A549 (cell line): Measurements from ENCODE around the gene FBN3. TPM values are rescaled to one million over a fixed set of nuclear protein-coding genes. Genes with fewer than 3 reads are reported as not detected.

Experiments used
- ATAC-seq, 2 experiments: fragments of 200-7000 bp in 1 of 2; fragments of >200 bp in 1 of 2; cut with Nextera tagmentation in 1 of 2; cut with Tn5 transposase in 1 of 2; 3 replicates each; pipeline versions ENCODE4 v1.8.0 to v1.9.1; 2018 to 2020; ENCODE audit warnings: mild to moderate bottlenecking in 1 of 2, moderate library complexity in 1 of 2
- CTCF ChIA-PET: fragments of 300-600 bp; sonication (Branson Sonifier 250); formaldehyde crosslinking; extraction: SDS; loops from one replicate; lab custom pipeline; 2021; ENCODE audit warnings: antibody characterized with exemption, inconsistent platforms; lab: Yijun Ruan, JAX
- POLR2A ChIA-PET: fragments of 350-600 bp; formaldehyde crosslinking; extraction: SDS; loops from one replicate; lab custom pipeline; 2021; ENCODE audit warnings: antibody characterized with exemption, inconsistent platforms; lab: Yijun Ruan, JAX
- DNase-seq, 2 experiments: peaks; one replicate each; pipeline versions ENCODE4 v3.0.0 to v3.0.0-alpha.2; 2011 to 2016; ENCODE audit warnings: low read depth in 1 of 2, low spot score in 1 of 2
- FAIRE-seq: peaks from 2 replicates; lab custom pipeline; 2011; peaks lifted over from hg19 to GRCh38; lab: Jason Lieb, UNC
- H3K27ac ChIP-seq, 2 experiments: fragments of >200 bp; sonication (Bioruptor Twin); formaldehyde crosslinking; 3 replicates each; pipeline ENCODE4 v1.5.1; 2016 to 2017
- H3K4me1 ChIP-seq: fragments of >200 bp; sonication (Bioruptor Twin); formaldehyde crosslinking; 3 replicates; pipeline ENCODE4 v1.6.1; 2016
- H3K4me2 ChIP-seq: fragments of >200 bp; sonication (Bioruptor Twin); formaldehyde crosslinking; 3 replicates; pipeline ENCODE4 v1.6.1; 2016
- H3K4me3 ChIP-seq: fragments of >200 bp; sonication (Bioruptor Twin); formaldehyde crosslinking; 3 replicates; pipeline ENCODE4 v1.5.1; 2016
- H3K9me3 ChIP-seq: fragments of >200 bp; sonication (Bioruptor Twin); formaldehyde crosslinking; 3 replicates; pipeline ENCODE4 v1.6.1; 2016
- FOSB ChIP-seq: fragments of 250-450 bp; sonication (Bioruptor Pico); IDR thresholded peaks from 2 replicates; pipeline ENCODE4 v1.5.0; 2020; ENCODE audit warnings: mild to moderate bottlenecking, moderate library complexity
- HDAC2 ChIP-seq: fragments of 200-600 bp; sonication (generic); IDR thresholded peaks from 2 replicates; pipeline ENCODE4 v1.6.1; 2016
- HEYL ChIP-seq: fragments of 250-450 bp; sonication (Bioruptor Pico); IDR thresholded peaks from 2 replicates; pipeline ENCODE4 v1.8.0; 2021; ENCODE audit warnings: mild to moderate bottlenecking, moderate library complexity
- JUN ChIP-seq, 2 experiments: fragments of >200 bp; sonication (Bioruptor Twin); formaldehyde crosslinking; IDR thresholded peaks; 2 replicates in 1 of 2; 3 replicates in 1 of 2; pipeline ENCODE4 v1.6.1; 2016 to 2017
- JUNB ChIP-seq: fragments of >200 bp; sonication (Bioruptor Twin); formaldehyde crosslinking; IDR thresholded peaks from 2 replicates; pipeline ENCODE4 v1.6.1; 2016
- KDM5A ChIP-seq: fragments of 200-600 bp; sonication (generic); IDR thresholded peaks from 2 replicates; pipeline ENCODE4 v1.6.1; 2016; ENCODE audit warnings: antibody characterized with exemption, mild to moderate bottlenecking
- RAD21 ChIP-seq, 2 experiments: fragments of >200 bp in 1 of 2; sonication (Bioruptor Twin) in 1 of 2; formaldehyde crosslinking in 1 of 2; IDR thresholded peaks in 1 of 2; conservative IDR thresholded peaks in 1 of 2; 2 replicates in 1 of 2; 3 replicates in 1 of 2; pipeline ENCODE4 v1.6.1; 2012 to 2018; ENCODE audit warnings: inconsistent platforms in 1 of 2
- RCOR1 ChIP-seq: fragments of 150-350 bp; IDR thresholded peaks from 2 replicates; pipeline ENCODE4 v1.6.1; 2014; ENCODE audit warnings: antibody characterized with exemption, low read length, low read depth
- RFX5 ChIP-seq: fragments of 450-650 bp; IDR thresholded peaks from 2 replicates; pipeline ENCODE4 v1.7.1; 2014; ENCODE audit warnings: antibody characterized with exemption, mild to moderate bottlenecking, moderate library complexity
- ZC3H11A ChIP-seq: fragments of 450-650 bp; IDR thresholded peaks from 2 replicates; pipeline ENCODE4 v1.6.1; 2014; ENCODE audit warnings: antibody characterized with exemption, mild to moderate bottlenecking
- WGBS: methylation state at CpG from one replicate; pipeline ENCODE4 v1.1.6; 2017; ENCODE audit errors: missing lambda C conversion rate; 5-methylcytosine and 5-hydroxymethylcytosine counted together
- polyA plus RNA-seq, 4 experiments: library from polyadenylated mRNA; depleted of rRNA in 3 of 4; stranded (reverse); fragments of >200 nt; fragmentation: RNase III in 1 of 4; extraction: RNeasy Plus Mini Kit Qiagen cat#74134 plus additional on column Dnase treatment in 1 of 4; gene quantifications; 2 replicates in 3 of 4; 3 replicates in 1 of 4; pipeline ENCODE4 v1.2.3, GENCODE V29; 2011 to 2017

FBN3 gene
- polyA plus RNA-seq, 2 of the 4 experiments (the other 2 are of a cell fraction), result not detected

DNA sequence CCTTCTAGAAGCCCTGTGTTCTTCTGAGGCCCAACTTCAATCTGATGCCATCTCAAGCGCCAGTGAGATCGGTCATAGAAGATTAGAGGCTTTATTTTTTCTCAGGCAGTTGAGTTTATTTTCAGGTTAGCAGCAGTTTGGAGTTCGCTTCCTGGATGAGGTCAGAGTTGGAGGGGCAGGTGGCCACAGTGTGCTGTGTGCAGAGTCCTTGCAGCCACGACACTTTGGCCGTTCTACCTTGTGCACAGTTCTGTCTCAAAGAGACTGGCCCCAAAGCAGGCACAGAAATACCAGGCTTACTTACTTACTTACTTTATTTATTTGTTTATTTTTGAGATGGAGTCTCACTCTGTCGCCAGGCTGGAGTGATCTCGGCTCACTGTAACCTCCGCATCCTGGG lies 128.0 kb downstream of the FBN3 start:
- no peak overlapping the region for H3K4me3 ChIP-seq
- TF ChIP-seq RCOR1, result no peak
- ATAC-seq, result no peak
- ChIA-PET POLR2A (no interaction called here), CTCF (interaction anchor here (1.0 kb wide), 1 partner anchor 19 kb away, joined by 3 read pairs; no protein-coding TSS in a partner anchor)
- H3K4me2 ChIP-seq, result no peak overlapping the region
- WGBS, result 88% methylated on average over 8 of the region's 8 CpGs
- no peaks in the 10 kb centered on the region for H3K4me1 ChIP-seq
- DNase-seq, result no peak
- no peak for FAIRE-seq
- no peaks in the 10 kb centered on the region for H3K9me3 ChIP-seq
- no peak overlapping the region for H3K27ac ChIP-seq

DNA sequence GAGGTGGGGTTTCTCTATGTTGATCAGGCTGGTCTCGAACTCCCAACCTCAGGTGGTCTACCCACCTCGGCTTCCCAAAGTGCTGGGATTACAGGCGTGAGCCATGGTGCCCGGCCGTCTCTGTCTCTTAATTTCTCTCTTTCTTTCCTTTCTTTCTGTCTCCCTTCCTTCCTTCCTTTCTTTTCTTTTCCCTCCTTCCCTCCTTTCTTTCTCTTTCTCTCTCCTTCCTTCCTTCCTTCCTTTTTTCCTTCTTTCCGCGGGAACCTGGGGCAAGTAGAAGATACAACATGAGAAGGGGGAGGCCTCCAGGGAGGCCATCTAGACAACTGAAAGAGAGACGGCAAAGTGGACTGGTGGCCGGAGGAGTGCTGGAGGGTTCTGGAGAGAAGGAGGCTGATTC lies 128.7 kb downstream of the FBN3 start:
- Histone ChIP-seq H3K4me2 (no peak overlapping the region), H3K4me1 (no peaks in the 10 kb centered on the region), H3K4me3 (no peak overlapping the region), H3K27ac (no peak overlapping the region), H3K9me3 (no peaks in the 10 kb centered on the region)
- FAIRE-seq, result no peak
- 78% methylated on average over 9 of the region's 9 CpGs for WGBS
- TF ChIP-seq ZC3H11A, result no peak
- TF ChIP-seq KDM5A, result no peak
- TF ChIP-seq FOSB (CRISPR knock-in tag), result no peak
- TF ChIP-seq JUN (IDR thresholded peaks at IDR 0.05), result no peak
- no peak for TF ChIP-seq HEYL (CRISPR knock-in tag)
- TF ChIP-seq HDAC2, result no peak
- TF ChIP-seq RFX5, result no peak
- ChIA-PET POLR2A (no interaction called here), CTCF (interaction anchor here (1.0 kb wide), 1 partner anchor 19 kb away, joined by 3 read pairs; no protein-coding TSS in a partner anchor)
- no peak for DNase-seq
- no peak for ATAC-seq

GRCh38 chr19:8017808-8018207 lies 131.6 kb downstream of the FBN3 start:
- FAIRE-seq, result no peak
- ATAC-seq, result peak in 1 of 2 experiments; percentile 51; a peak in 2 of 6 replicates
- CTCF ChIA-PET, result no interaction called here

More at GRCh38 chr19:8017808-8018207, 131.6 kb downstream of the FBN3 start:
- H3K4me2 ChIP-seq, result no peak overlapping the region
- TF ChIP-seq RAD21 (conservative IDR thresholded peaks at IDR 0.05 in 1 of 2, IDR thresholded peaks at IDR 0.05 in 1 of 2) (peak in 1 of 2 experiments; percentile 39; a peak in 1 of 5 replicates), JUNB (no peak)
- no peak overlapping the region for H3K4me3 ChIP-seq
- no peak for DNase-seq
- no peaks in the 10 kb centered on the region for H3K9me3 ChIP-seq
- no peak overlapping the region for H3K27ac ChIP-seq
- no peaks in the 10 kb centered on the region for H3K4me1 ChIP-seq
- 88% methylated on average over 13 of the region's 14 CpGs for WGBS
- POLR2A ChIA-PET, result no interaction called here

Other genes with a start within 250 kb of the FBN3 start
- 5.5 TPM in 2 replicates for gene MAP2K7, start 245.7 kb downstream of the FBN3 start, polyA plus RNA-seq (2011; rRNA removed)
- gene MAP2K7, start 245.7 kb downstream of the FBN3 start, polyA plus RNA-seq (2017; fragmentation: RNase III; extraction: RNeasy Plus Mini Kit Qiagen cat#74134 plus additional on column Dnase treatment), result 17.4 to 19.4 TPM (median 19.3 TPM) in 3 replicates
- gene TGFBR3L, start 234.8 kb downstream of the FBN3 start, polyA plus RNA-seq (2011; rRNA removed), result 0.21 and 0.40 TPM in 2 replicates
- gene TGFBR3L, start 234.8 kb downstream of the FBN3 start, polyA plus RNA-seq (2017; fragmentation: RNase III; extraction: RNeasy Plus Mini Kit Qiagen cat#74134 plus additional on column Dnase treatment), result 0.70 to 1.4 TPM (median 1.2 TPM) in 3 replicates
- 8.8 and 9.2 TPM in 2 replicates for gene SNAPC2, start 229.3 kb downstream of the FBN3 start, polyA plus RNA-seq (2011; rRNA removed)
- gene SNAPC2, start 229.3 kb downstream of the FBN3 start, polyA plus RNA-seq (2017; fragmentation: RNase III; extraction: RNeasy Plus Mini Kit Qiagen cat#74134 plus additional on column Dnase treatment), result 13.4 to 13.8 TPM (median 13.8 TPM) in 3 replicates
- gene CTXN1, start 223.5 kb downstream of the FBN3 start, polyA plus RNA-seq (2011; rRNA removed), result 0.79 and 1.2 TPM in 2 replicates
- 7.9 to 10.7 TPM (median 9.9 TPM) in 3 replicates for gene CTXN1, start 223.5 kb downstream of the FBN3 start, polyA plus RNA-seq (2017; fragmentation: RNase III; extraction: RNeasy Plus Mini Kit Qiagen cat#74134 plus additional on column Dnase treatment)
- 23.0 and 53.2 TPM in 2 replicates for gene TIMM44, start 205.9 kb downstream of the FBN3 start, polyA plus RNA-seq (2011; rRNA removed)
- 29.7 to 37.9 TPM (median 33.4 TPM) in 3 replicates for gene TIMM44, start 205.9 kb downstream of the FBN3 start, polyA plus RNA-seq (2017; fragmentation: RNase III; extraction: RNeasy Plus Mini Kit Qiagen cat#74134 plus additional on column Dnase treatment)
- gene ELAVL1, start 144.0 kb downstream of the FBN3 start, polyA plus RNA-seq (2011; rRNA removed), result 39.3 and 44.4 TPM in 2 replicates
- 55.6 to 58.9 TPM (median 57.3 TPM) in 3 replicates for gene ELAVL1, start 144.0 kb downstream of the FBN3 start, polyA plus RNA-seq (2017; fragmentation: RNase III; extraction: RNeasy Plus Mini Kit Qiagen cat#74134 plus additional on column Dnase treatment)
- gene CCL25, start 96.8 kb downstream of the FBN3 start, polyA plus RNA-seq (2011; rRNA removed), result not detected in 2 replicates
- gene CCL25, start 96.8 kb downstream of the FBN3 start, polyA plus RNA-seq (2017; fragmentation: RNase III; extraction: RNeasy Plus Mini Kit Qiagen cat#74134 plus additional on column Dnase treatment), result not detected in 3 replicates
- 5.0 and 5.9 TPM in 2 replicates for gene CERS4, start 59.8 kb upstream of the FBN3 start, polyA plus RNA-seq (2011; rRNA removed)
- 1.5 to 2.4 TPM (median 2.1 TPM) in 3 replicates for gene CERS4, start 59.8 kb upstream of the FBN3 start, polyA plus RNA-seq (2017; fragmentation: RNase III; extraction: RNeasy Plus Mini Kit Qiagen cat#74134 plus additional on column Dnase treatment)
- 27.4 and 28.8 TPM in 2 replicates for gene CD320, start 158.8 kb upstream of the FBN3 start, polyA plus RNA-seq (2011; rRNA removed)
- gene CD320, start 158.8 kb upstream of the FBN3 start, polyA plus RNA-seq (2017; fragmentation: RNase III; extraction: RNeasy Plus Mini Kit Qiagen cat#74134 plus additional on column Dnase treatment), result 51.9 to 54.2 TPM (median 54.1 TPM) in 3 replicates
- gene NDUFA7, start 171.8 kb upstream of the FBN3 start, polyA plus RNA-seq (2011; rRNA removed), result 29.7 and 44.5 TPM in 2 replicates
- 29.0 to 44.0 TPM (median 40.2 TPM) in 3 replicates for gene NDUFA7, start 171.8 kb upstream of the FBN3 start, polyA plus RNA-seq (2017; fragmentation: RNase III; extraction: RNeasy Plus Mini Kit Qiagen cat#74134 plus additional on column Dnase treatment)
- 374 and 406 TPM in 2 replicates for gene RPS28, start 171.9 kb upstream of the FBN3 start, polyA plus RNA-seq (2011; rRNA removed)
- gene RPS28, start 171.9 kb upstream of the FBN3 start, polyA plus RNA-seq (2017; fragmentation: RNase III; extraction: RNeasy Plus Mini Kit Qiagen cat#74134 plus additional on column Dnase treatment), result 399 to 449 TPM (median 404 TPM) in 3 replicates
- 1.0 and 1.2 TPM in 2 replicates for gene KANK3, start 193.7 kb upstream of the FBN3 start, polyA plus RNA-seq (2011; rRNA removed)
- gene KANK3, start 193.7 kb upstream of the FBN3 start, polyA plus RNA-seq (2017; fragmentation: RNase III; extraction: RNeasy Plus Mini Kit Qiagen cat#74134 plus additional on column Dnase treatment), result 1.5 to 1.6 TPM (median 1.5 TPM) in 3 replicates
- 30.8 and 32.6 TPM in 2 replicates for gene ANGPTL4, start 214.6 kb upstream of the FBN3 start, polyA plus RNA-seq (2011; rRNA removed)
- gene ANGPTL4, start 214.6 kb upstream of the FBN3 start, polyA plus RNA-seq (2017; fragmentation: RNase III; extraction: RNeasy Plus Mini Kit Qiagen cat#74134 plus additional on column Dnase treatment), result 12.3 to 18.1 TPM (median 15.1 TPM) in 3 replicates
- 22.3 and 25.1 TPM in 2 replicates for gene RAB11B, start 240.8 kb upstream of the FBN3 start, polyA plus RNA-seq (2011; rRNA removed)
- gene RAB11B, start 240.8 kb upstream of the FBN3 start, polyA plus RNA-seq (2017; fragmentation: RNase III; extraction: RNeasy Plus Mini Kit Qiagen cat#74134 plus additional on column Dnase treatment), result 86.7 to 95.7 TPM (median 93.7 TPM) in 3 replicates